Measurements from ENCODE around the gene CLEC16A.

Gene CLEC16A

GRCh38 chr16:11140098-11140375, 195.7 kb downstream of the CLEC16A start:
- TF ChIP-seq JUND (IDR thresholded peaks at IDR 0.05; ENCODE audit: low read depth): no peak
- in situ Hi-C loops (cut with HindIII; ENCODE audit: low pct_unique_long_range_greater_than_20kb, low sequenced_read_pairs): no loop called here
- no peak for DNase-seq (ENCODE audit: low read depth in 1 of 2, low spot score in 1 of 2)

GRCh38 chr16:11140466-11140865, 196.1 kb downstream of the CLEC16A start:
- TF ChIP-seq JUND (IDR thresholded peaks at IDR 0.05; ENCODE audit: low read depth): no peak
- DNase-seq (ENCODE audit: low read depth in 1 of 2, low spot score in 1 of 2): no peak
- in situ Hi-C loops (cut with HindIII; ENCODE audit: low pct_unique_long_range_greater_than_20kb, low sequenced_read_pairs): no loop called here

GRCh38 chr16:11140867-11141266, 196.5 kb downstream of the CLEC16A start:
- TF ChIP-seq JUND (IDR thresholded peaks at IDR 0.05; ENCODE audit: low read depth): no peak
- in situ Hi-C loops (cut with HindIII; ENCODE audit: low pct_unique_long_range_greater_than_20kb, low sequenced_read_pairs): no loop called here

DNA sequence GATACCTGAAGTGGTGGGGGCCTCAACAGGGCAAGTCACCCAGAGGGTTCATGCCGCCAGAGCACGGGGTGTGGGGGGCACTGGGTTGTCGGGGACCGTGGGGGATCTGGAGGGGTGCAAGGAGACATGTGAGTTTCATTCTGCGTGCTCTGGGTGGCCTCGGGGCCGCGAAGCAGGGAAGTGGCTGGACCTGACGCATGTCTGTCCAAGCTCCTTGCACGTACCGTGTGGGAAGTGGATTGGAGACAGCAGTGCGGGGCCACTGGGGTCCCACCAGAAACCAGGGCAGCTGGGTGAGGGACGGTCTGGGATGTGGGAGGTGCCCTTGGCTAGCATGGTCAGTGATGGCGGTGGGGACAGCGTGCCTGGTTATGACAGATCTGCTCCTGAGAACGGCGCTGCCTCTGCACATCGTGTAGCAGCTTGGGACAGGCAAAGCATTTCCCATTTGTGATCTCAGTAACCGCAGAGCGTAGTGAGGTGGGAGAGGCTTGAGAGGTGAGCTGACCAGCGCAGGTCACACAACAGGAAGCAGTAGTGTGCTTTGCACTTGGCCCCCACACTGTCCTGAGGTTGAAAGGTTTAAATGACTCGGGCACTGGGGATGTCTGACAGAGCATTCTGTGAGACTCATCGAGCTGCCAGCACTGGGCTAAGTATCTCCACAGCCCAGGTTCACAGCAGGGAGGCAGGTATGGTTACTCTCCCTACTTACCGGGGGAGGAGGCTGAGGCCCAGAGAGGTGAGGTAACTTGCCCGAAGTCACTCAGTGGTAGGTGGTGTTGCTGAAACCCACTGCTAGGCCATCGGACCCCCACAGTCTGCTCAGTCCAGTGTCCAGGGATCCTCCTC, 197.3 kb downstream of the CLEC16A start:
- no peak for TF ChIP-seq JUND (IDR thresholded peaks at IDR 0.05; ENCODE audit: low read depth)
- in situ Hi-C loops (cut with HindIII; ENCODE audit: low pct_unique_long_range_greater_than_20kb, low sequenced_read_pairs): no loop called here
- DNase-seq (ENCODE audit: low read depth in 1 of 2, low spot score in 1 of 2): no peak

More at GRCh38 chr16:11140867-11141266, 196.5 kb downstream of the CLEC16A start:
- DNase-seq (ENCODE audit: low read depth in 1 of 2, low spot score in 1 of 2): no peak

DNA sequence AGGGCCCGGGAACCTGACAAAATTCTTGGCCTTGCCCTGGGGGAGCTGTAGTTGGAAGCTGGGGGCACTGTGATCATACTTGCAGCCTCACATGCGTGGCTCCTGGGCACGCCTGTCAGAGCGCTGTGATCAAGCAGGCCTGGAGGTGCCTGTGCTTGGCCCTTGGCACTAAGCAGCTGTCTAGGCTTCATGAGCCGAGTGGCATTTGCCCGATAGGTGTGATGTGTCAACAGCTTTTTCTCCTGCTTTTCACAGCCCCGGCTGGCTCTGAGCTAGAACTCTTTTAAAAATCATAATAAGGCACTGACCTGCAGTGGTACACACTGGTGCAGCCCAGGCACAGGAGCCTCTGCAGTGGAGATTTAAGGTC, 197.9 kb downstream of the CLEC16A start:
- in situ Hi-C loops (cut with HindIII; ENCODE audit: low pct_unique_long_range_greater_than_20kb, low sequenced_read_pairs): no loop called here
- TF ChIP-seq JUND (IDR thresholded peaks at IDR 0.05; ENCODE audit: low read depth): no peak
- no peak for DNase-seq (ENCODE audit: low read depth in 1 of 2, low spot score in 1 of 2)

GRCh38 chr16:11142951-11143350, 198.6 kb downstream of the CLEC16A start:
- in situ Hi-C loops (cut with HindIII; ENCODE audit: low pct_unique_long_range_greater_than_20kb, low sequenced_read_pairs): no loop called here
- no peak for DNase-seq (ENCODE audit: low read depth in 1 of 2, low spot score in 1 of 2)
- TF ChIP-seq JUND (IDR thresholded peaks at IDR 0.05; ENCODE audit: low read depth): no peak

DNA sequence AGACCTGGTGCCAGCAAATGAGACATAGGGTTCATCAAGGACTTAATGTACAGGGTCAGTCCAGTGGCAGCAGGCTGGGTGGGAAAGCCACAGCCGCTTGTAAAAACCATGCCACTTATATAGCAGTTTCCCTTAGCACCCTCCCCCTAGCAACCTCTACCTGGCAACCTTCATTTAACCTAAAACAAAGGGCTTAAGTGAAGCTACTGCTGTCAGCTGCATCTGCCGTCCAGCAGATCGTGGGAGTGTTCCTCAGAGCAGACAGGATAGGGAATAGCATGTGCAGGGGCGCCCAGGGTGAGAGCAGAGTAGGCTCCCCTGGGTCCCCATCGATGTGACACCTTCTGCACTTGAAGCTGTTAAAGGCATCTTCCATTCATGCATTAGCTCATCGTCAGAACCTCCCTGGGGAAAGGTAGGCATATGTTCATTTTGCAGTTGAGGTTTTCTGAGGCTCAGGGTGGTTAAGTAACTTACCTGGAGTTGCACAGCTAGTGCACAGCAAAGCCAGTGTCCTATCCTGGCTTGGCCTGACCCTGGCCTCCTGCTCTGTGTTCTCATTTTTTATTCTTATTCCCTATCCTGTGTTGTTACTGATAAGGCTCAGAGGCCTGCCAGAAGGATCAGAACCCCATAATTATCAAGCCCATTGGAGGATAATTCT, 199.1 kb downstream of the CLEC16A start:
- no peak for DNase-seq (ENCODE audit: low read depth in 1 of 2, low spot score in 1 of 2)
- in situ Hi-C loops (cut with HindIII; ENCODE audit: low pct_unique_long_range_greater_than_20kb, low sequenced_read_pairs): no loop called here
- TF ChIP-seq JUND (IDR thresholded peaks at IDR 0.05; ENCODE audit: low read depth): no peak

DNA sequence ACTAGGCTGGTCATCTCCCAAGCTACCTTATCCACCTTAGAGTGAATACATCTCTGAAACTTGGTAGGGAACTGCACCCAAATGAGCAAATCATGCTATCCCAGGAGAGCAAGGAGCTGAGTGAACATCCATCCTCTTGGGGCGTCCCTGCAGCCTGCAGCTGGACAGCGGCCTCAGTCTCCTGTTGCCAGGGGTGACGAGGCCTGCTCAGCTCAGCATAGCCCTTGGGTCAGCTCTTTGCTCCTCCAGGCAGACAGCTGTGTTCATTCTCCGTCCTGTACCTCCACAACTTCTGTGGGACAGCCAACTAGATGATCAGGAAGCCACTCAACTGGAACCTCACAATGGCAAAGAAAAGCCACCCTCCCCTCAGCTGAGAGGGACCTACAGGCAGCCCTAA, 199.8 kb downstream of the CLEC16A start:
- no peak for DNase-seq (ENCODE audit: low read depth in 1 of 2, low spot score in 1 of 2)
- TF ChIP-seq JUND (IDR thresholded peaks at IDR 0.05; ENCODE audit: low read depth): no peak
- in situ Hi-C loops (cut with HindIII; ENCODE audit: low pct_unique_long_range_greater_than_20kb, low sequenced_read_pairs): no loop called here

DNA sequence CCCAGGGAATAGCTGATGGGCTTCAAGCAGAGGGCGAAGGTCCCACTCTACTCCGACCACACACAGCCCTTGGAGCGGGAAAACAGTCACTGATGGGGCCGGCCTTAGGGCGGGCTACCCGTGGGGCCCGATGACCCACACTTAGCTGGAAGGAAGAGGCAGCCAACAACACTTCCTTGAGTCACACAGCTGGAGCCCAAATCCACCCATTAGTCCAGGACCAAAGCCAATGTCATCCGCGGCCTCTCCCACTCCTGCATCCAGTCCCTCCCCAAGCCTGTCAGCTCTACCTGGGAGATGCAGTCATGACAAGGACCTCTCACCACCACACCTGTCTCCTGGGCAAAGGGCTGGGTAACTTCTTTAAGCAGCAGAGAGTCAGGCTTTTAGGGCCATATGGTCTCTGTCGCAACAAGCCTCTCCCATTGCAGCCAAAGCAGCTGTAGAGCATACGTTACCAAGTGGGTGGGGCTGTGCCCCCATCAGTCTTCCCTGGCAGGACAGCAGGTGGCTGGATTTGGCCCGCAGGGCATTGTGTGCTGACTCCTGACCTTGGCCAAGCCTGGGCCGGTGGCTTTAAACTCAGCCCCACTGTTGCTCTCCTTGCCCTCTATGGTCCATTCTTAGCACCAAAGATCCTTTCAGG, 200.9 kb downstream of the CLEC16A start:
- no peak for DNase-seq (ENCODE audit: low read depth in 1 of 2, low spot score in 1 of 2)
- TF ChIP-seq JUND (IDR thresholded peaks at IDR 0.05; ENCODE audit: low read depth): no peak
- in situ Hi-C loops (cut with HindIII; ENCODE audit: low pct_unique_long_range_greater_than_20kb, low sequenced_read_pairs): no loop called here

GRCh38 chr16:11145819-11146211, 201.5 kb downstream of the CLEC16A start:
- DNase-seq (ENCODE audit: low read depth in 1 of 2, low spot score in 1 of 2): no peak
- in situ Hi-C loops (cut with HindIII; ENCODE audit: low pct_unique_long_range_greater_than_20kb, low sequenced_read_pairs): no loop called here
- no peak for TF ChIP-seq JUND (IDR thresholded peaks at IDR 0.05; ENCODE audit: low read depth)

DNA sequence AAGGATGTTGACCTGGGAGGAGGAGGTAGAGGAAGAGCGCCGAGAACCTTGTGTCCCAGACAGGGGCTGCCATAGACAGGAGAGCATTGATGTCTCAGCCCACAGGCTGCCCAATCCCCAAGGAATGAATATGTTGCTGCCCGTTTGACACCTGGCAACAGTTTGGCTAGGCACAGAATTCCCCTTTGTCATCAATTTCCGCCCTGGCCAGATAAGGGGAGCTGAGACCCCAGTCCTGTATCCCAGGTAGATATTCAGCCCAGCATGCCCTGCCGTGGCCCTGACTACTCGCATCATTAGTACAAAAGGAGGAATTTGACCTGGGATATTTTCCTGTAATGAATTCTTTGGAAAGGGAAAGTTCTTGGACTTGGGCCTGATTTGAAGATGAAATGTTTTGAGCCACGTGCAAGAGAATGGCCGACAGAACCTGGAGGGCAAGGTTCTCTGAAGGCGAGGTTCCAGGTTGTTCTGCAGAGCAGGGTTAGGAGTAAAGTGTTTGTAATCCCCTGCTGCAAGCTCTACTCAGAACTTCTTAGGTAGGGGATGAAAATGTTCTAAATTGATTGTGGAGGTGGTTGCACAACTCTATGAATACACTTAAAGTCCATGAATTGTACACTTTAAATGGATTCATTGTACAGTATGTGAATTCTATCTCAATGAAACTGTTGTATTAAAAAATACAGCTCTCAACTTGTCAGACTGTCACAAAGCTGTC, 202.8 kb downstream of the CLEC16A start:
- in situ Hi-C loops (cut with HindIII; ENCODE audit: low pct_unique_long_range_greater_than_20kb, low sequenced_read_pairs): no loop called here
- TF ChIP-seq JUND (IDR thresholded peaks at IDR 0.05; ENCODE audit: low read depth): no peak
- DNase-seq (ENCODE audit: low read depth in 1 of 2, low spot score in 1 of 2): no peak

DNA sequence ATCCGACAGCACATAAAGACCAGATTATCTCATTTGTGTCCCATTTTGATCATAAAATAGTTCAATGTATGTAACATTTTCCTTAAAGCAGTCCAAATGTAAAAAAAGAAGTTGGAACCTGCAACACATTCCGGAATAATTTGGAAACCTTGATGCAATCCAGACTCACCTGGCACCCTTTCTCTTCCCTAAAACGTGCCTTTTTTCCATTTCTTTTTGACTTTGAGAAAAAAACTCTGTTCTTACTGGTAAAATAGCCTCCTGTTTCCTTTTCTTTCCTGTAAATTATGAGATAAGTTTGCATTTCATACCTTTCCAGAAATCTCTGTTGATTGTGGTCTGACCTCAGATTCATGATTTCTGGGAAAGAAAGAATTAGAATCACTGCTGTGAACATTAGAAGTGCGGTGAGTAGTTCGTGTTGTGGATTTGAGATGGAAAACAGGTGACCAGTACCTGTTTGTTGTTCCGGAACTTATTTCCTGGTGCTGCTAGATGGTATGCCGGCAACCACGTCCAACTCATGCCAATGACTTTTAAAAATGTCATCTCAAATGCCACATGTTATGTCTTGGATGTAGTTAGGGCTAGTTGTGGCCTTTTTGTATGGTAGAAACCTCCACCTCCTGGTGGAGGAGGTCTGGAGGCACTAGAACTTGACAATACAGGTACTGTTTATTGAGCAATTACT, 203.5 kb downstream of the CLEC16A start:
- no peak for TF ChIP-seq JUND (IDR thresholded peaks at IDR 0.05; ENCODE audit: low read depth)
- in situ Hi-C loops (cut with HindIII; ENCODE audit: low pct_unique_long_range_greater_than_20kb, low sequenced_read_pairs): no loop called here
- no peak for DNase-seq (ENCODE audit: low read depth in 1 of 2, low spot score in 1 of 2)
